GM18870 (cell line): ENCODE measurements around the gene SBF2.

Experiments used
- ATAC-seq: cut with Tn5 transposase; IDR thresholded peaks from one replicate; pipeline ENCODE4 v1.9.1; 2021; ENCODE audit warnings: moderate library complexity; ENCODE audit not compliant: unreplicated experiment

The SBF2 gene

DNA sequence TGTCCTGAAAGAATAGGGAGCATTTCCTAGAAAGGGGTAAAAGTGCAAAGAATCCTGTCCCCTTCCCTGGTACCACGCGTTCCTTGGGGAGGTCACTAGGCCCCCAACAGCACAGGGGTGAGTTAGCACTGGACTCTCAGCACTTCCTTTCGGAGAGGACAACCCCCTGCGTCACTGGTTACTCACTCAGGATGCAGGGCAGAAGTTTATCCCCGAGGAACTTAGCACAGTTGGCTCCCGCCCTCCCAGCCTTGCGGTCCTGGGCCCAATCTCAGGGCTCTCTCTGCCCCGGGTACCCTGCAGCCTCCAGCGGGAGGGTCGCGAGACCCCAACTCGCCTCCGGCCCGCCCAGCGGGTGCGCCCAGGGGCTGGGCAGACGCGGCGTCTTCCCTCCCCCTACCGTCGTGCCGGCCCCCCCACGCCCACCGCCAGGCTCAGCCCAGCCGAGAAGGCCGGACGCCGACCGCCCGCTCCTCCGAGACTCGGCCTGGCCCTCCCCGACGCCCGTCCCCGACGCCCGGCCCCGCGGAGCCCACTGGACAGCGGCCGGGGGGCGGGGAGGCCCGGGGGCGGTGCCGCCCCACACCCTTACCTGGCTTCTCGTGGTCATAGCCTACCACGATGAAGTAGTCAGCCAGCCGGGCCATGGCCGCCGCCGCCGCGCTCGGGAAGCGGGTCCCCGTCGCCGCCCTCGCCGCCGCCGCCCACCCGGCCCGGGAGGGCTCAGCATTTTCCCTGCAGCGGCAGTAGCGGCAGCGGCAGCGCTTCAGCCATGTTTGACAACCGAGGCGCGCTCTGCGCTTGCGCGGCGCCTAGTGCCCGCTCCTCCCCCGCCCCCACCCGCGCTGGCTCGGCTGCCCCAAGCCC, at the start of gene SBF2:
TSS of gene SBF2 (minus strand) at position 797 of the 867 bp plus-strand sequence. CDS start at position 647, 150 bp downstream.
- no peak for ATAC-seq

DNA sequence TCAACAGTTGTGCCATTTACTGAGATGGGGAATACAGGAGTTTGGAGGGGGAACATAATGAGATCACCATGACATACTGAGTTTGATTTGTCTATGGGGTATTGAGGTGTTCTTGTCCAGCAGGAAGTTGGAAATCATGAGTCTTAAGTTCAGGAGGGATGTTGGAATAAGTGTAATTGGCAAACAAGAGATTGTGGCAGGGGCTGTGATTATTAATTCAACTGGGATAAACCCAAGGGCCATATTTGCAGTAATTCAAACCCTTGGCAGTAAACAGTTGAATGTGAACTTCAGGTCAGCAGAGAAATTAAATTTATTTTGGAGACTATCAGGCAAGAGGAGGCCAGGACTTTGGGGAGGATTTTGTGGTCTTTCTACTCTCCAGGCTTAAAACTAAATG, 44.3 kb upstream of the SBF2 start:
- no peak for ATAC-seq

DNA sequence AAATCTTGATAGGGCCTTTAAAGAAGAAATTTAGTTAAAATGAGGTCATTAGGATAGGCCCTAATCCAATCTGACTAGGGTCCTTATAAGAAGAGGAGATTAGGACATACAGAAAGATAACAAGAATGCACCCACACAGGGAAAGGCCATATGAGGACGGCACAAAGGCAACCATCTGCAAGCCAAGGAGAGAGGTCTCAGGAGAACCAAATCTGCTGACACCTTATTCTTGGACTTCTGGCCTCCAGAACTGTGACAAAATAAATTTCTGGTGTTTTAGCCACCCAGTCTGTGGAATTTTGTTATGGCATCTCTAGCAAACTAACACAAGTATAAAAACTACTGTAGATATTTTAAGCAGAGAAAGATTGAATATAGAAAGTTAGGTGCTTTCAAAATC, 39.5 kb upstream of the SBF2 start:
- no peak for ATAC-seq

DNA sequence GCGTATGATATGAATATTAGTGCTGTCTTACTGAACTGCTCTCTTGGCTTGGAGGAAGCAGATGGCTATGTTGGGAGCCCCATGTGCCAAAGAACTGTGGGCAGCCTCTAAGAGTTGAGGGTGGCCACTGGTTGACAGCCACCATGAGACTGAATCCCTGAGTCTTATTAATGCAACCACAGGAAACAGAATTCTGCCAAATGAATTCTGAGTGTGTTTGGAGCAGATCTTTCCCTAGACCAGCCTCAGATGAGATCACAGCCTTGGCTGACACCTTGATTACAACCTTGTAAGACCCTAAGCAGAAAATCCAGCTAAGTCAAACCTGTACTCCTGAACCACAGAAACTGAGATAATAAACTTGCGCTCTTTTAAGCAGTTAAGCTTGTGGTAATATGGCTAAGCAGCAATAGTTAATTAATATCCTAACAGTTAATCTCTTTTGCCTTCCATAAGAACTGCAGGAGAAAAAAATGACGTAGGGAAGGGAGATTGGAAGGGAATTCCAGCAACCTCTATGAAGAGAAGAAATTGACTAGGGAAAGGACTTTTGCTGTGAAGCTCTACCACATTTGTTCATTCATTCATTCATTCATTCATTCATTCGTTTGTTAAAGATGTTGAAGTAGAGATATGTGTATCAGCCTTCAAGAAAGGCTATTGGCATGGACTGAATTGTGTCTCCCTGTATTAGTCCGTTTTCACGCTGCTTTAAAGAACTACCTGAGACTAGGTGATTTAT, 37.7 kb upstream of the SBF2 start:
- no peak for ATAC-seq

GRCh38 chr11:10329935-10330334, 35.9 kb upstream of the SBF2 start:
- no peak for ATAC-seq

- ATAC-seq, result no peak
Observed at GRCh38 chr11:10329356-10329755, 35.3 kb upstream of the SBF2 start.

DNA sequence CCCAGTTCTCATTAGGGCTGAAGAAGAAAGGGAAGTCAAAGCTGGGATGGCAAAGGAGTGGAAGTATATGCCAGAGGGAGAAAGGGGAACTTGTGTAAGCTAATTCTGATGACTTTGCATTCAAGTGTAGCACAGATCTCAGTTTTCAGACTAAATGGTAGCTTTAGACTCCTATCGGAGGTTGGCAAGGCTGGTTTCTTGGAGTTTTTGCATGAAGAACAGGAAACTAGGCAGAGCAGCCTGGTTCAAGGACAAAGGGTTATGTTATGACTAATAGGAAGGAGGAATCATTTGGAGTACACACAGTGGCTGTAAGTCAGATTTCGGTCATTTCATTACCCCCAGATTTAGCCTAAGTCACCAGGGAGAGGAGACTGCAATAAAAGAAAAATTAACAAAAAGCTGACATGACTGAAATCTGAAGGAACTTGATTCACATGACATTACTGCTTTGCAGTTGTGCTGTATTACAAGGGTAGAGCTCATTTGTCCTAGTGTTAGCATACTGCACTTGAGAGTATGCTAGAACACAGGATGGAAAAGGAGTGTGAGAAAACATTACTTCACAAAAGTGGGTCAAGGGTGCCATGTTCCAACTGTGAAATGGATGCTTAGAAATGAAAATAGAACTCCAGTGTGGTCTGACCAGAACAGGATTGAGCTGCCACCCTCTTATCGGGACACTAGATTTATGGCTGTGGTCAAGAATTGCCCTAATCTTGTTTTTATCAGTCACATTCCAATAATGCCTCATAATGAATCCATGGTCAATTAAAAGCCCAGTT, 34.5 kb upstream of the SBF2 start:
- no peak for ATAC-seq

DNA sequence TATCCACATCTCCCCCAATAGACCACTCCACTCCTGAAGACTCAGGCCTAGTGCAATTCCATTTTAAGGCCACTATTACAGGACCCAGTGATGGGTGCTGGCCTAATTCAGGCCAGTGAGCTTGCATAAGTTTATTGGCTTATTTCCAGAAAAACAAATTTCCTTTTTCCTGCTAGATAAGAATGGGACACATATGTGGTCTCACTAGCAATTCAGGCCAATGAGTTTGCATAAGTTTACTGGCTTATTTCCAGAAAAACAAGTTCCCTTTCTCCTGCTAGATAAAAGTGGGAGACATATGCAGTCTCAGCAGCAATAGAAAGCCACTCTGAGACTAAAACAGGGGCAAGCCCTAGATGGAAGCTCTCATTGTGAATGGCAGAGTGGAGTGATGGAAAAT, 33.2 kb upstream of the SBF2 start:
- no peak for ATAC-seq

- no peak for ATAC-seq
Observed at GRCh38 chr11:10326012-10326964, 32.3 kb upstream of the SBF2 start.

GRCh38 chr11:10325277-10326011, 31.4 kb upstream of the SBF2 start:
- no peak for ATAC-seq

DNA sequence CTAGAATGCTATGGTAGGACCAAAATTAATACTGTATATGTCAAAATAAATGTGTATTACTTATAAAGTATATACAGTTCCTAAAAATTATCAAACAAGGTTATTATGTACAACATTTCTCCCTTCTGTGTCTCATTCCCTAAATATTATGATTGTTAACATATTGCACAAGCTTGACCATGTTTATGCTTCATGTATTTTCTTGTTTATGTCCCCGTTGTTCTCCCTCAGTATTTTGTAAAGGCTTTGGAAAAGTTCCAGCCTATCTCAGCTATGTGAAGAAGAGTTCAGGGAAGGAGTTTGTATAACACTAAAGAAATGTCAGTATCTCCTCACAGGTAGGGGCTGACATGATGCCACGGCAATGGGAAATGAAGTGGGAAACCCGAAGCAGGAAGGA, 30.5 kb upstream of the SBF2 start:
- no peak for ATAC-seq

DNA sequence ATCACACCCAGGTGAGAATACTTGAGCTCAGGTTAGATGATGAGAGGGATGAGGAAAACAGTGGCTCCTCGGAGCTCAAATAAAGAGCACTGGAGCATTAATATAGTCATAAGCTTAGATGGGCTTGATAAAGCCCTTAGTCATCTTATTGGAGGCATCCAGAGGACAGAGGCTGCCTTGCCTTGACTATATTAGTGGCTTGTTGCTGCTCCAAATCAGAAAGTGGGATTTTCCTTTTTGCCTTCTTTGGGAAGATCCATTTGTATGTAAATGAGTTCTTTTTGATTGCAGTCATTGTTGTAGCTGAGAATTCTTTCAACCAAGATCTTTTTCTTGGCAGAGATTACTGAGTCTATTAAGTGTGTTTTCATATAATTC, 29.8 kb upstream of the SBF2 start:
- no peak for ATAC-seq

DNA sequence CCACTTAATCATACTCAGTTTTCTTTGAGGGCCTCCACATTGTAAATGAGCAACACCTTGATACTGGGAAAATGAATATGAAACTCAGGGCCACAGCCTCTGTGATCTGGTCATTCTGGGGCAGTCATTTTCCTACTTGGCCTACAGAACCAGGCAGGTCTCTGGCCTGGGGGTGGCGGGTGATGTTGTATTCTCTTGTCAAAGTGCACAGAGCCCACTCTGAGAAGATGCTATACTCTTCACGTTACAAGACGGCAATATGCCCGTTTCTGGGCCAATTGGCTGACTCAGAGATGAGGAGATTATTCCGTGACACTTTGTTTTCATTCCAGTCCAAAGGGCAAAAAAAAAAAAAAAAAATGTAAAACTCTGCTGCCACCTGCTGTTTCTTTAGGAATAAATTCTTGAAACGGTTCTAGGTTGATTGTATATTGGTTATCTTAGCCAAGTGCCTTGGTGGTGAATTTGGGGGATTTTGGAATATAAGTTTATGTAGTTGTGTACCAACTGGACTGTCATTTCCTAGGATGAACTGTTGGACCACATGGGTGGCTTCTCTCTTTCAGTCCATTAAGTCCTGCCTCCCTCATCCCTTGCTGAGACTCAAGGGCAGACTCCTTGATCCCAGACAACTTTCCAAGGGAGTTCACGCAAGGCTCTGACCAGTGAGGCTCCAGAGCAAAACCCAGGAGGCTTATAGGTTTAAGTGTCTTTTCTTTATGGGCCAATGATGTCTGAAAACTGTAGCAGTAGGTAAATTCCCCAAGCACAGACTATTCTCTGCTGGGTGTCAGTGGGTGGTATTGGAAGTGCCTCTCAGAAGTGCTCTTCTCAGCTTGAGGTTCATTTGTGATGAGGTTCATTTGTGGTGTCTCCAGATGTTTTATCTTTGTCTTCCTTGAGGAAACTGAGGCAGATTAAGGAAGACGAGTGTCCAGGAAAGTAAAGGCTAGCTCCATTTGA, 29.1 kb upstream of the SBF2 start:
- ATAC-seq, result peak; percentile 63

- ATAC-seq, result no peak
Observed at GRCh38 chr11:10322401-10322800, 28.4 kb upstream of the SBF2 start.

DNA sequence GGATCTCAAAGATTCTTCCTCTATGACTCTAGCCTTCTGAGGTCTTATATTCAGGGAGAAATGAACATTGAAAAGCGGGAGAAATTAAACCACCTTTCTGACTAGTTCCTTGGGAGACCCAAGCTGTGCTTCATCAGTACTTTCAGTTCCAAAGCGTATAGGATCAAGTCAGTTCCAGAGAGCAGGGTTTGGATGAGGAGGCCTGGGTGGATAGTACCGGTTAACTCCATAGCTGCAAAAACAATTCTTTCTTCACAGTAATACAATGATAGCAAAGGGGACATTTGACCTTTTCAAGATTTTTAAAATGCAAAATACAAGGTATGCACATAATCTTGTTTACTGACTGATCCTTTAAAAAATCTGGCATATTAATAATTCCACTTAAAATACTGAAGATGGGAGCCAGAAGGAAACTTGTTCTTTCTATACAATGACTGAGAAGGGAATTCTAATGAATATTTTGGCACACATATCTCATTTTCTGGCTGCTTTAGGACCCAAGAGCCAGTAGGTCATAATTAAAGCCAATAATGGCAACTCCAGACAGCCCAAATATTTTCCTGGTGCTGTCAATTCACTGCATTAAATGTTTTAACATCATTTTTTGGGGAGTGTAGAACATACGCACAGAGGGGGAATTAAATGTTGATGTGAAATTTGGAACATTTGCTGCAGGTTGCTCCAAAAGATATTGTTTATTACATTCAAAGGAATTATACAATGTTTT, 26.9 kb upstream of the SBF2 start:
- ATAC-seq, result no peak

- ATAC-seq, result no peak
Observed at GRCh38 chr11:10319702-10320558, 25.9 kb upstream of the SBF2 start.

DNA sequence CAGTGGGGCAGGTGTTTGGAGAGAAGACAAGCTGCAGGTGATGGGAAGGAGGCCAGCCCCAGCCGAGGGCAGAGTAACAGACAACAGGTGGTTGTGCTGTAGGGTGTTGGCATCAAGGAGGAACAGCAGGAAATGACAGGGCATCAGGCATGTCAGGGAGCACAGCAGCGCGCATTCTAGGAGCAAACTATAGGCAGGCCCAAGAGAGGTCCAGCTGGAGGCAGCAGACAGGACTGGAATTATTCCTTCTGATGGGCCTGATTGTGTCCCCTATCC, 24.4 kb upstream of the SBF2 start:
- ATAC-seq, result no peak
